ENCODE measurements around the gene TRIM54. TPM values are rescaled to one million over a fixed set of nuclear protein-coding genes. Genes with fewer than 3 reads are reported as not detected.

TRIM54 gene
- total and polyA plus RNA-seq, 9 of the 15 experiments (the other 6 are each of a cell fraction or from before 2014, with no cell fraction given), result not detected

GRCh38 chr2:27320958-27321543, 38.8 kb downstream of the TRIM54 start (continued):
- TF ChIP-seq MYNN (IDR thresholded peaks at IDR 0.05), result peak; percentile 68; the same call in 1 of the 2 replicates
- no peak for TF ChIP-seq MYNN (CRISPR knock-in tag; IDR thresholded peaks at IDR 0.05)
- TF ChIP-seq CTCF (IDR thresholded peaks at IDR 0.05 in 2 of 3, conservative IDR thresholded peaks at IDR 0.05 in 1 of 3; ENCODE audit: insufficient read depth in 2 of 3, low read depth in 1 of 3, low read length in 3 of 3), result peak; percentile 71 to 76 (median 76)
- TF ChIP-seq STAG1 (CRISPR knock-in tag; IDR thresholded peaks at IDR 0.05; ENCODE audit: borderline replicate concordance), result 0 out of 2 replicates have a peak, but pooled peaks have one; percentile 8
- TF ChIP-seq GTF2B (IDR thresholded peaks at IDR 0.05; ENCODE audit: extremely low read depth, insufficient read length), result no peak
- TF ChIP-seq SAFB2 (IDR thresholded peaks at IDR 0.05; ENCODE audit: borderline replicate concordance, low read depth, low read length, severe bottlenecking), result no peak
- TF ChIP-seq DACH1 (IDR thresholded peaks at IDR 0.05; ENCODE audit: partially characterized antibody), result no peak
- TF ChIP-seq SRF (CRISPR knock-in tag; IDR thresholded peaks at IDR 0.05), result no peak
- TF ChIP-seq PTBP1 (IDR thresholded peaks at IDR 0.05; ENCODE audit: low read depth, low read length), result no peak
- TF ChIP-seq ZNF766 (CRISPR knock-in tag; conservative IDR thresholded peaks at IDR 0.05), result no peak
- TF ChIP-seq CREB1 (IDR thresholded peaks at IDR 0.05), result peak; percentile 72; the same call in 1 of the 2 replicates
- peak; percentile 87 for TF ChIP-seq CREB1 (CRISPR knock-in tag; IDR thresholded peaks at IDR 0.05)
- TF ChIP-seq, protein P1, sequence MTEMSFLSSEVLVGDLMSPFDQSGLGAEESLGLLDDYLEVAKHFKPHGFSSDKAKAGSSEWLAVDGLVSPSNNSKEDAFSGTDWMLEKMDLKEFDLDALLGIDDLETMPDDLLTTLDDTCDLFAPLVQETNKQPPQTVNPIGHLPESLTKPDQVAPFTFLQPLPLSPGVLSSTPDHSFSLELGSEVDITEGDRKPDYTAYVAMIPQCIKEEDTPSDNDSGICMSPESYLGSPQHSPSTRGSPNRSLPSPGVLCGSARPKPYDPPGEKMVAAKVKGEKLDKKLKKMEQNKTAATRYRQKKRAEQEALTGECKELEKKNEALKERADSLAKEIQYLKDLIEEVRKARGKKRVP (CRISPR knock-in tag; IDR thresholded peaks at IDR 0.05), result no peak
- no peak for TF ChIP-seq CHAMP1 (IDR thresholded peaks at IDR 0.05)
- TF ChIP-seq, protein P2, sequence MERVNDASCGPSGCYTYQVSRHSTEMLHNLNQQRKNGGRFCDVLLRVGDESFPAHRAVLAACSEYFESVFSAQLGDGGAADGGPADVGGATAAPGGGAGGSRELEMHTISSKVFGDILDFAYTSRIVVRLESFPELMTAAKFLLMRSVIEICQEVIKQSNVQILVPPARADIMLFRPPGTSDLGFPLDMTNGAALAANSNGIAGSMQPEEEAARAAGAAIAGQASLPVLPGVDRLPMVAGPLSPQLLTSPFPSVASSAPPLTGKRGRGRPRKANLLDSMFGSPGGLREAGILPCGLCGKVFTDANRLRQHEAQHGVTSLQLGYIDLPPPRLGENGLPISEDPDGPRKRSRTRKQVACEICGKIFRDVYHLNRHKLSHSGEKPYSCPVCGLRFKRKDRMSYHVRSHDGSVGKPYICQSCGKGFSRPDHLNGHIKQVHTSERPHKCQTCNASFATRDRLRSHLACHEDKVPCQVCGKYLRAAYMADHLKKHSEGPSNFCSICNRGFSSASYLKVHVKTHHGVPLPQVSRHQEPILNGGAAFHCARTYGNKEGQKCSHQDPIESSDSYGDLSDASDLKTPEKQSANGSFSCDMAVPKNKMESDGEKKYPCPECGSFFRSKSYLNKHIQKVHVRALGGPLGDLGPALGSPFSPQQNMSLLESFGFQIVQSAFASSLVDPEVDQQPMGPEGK (CRISPR knock-in tag; IDR thresholded peaks at IDR 0.05; ENCODE audit: borderline replicate concordance), result no peak
- TF ChIP-seq ZNF398 (CRISPR knock-in tag; IDR thresholded peaks at IDR 0.05), result no peak
